Breast epithelium (tissue), 4 donors: Measurements from ENCODE around the gene VEZF1. TPM values are rescaled to one million over a fixed set of nuclear protein-coding genes. Genes with fewer than 3 reads are reported as not detected.

ENCODE experiments used
- DNase-seq, 2 donors: peaks; one replicate each; pipeline ENCODE4 v3.0.0-alpha.2; 2019; ENCODE audit warnings: low spot score in 2 of 2
- H3K27ac ChIP-seq, 2 donors: fragments of 200-600 bp; sonication (generic) in 1 of 2; one replicate each; pipeline ENCODE4 v1.5.1; 2016 to 2019; ENCODE audit warnings: mild to moderate bottlenecking in 1 of 2
- H3K27me3 ChIP-seq, 2 donors: fragments of 200-600 bp; sonication (generic) in 1 of 2; one replicate each; pipeline versions ENCODE4 v1.5.1 to v1.6.0; 2017 to 2019; ENCODE audit warnings: control low read depth in 1 of 2, mild to moderate bottlenecking in 1 of 2
- H3K36me3 ChIP-seq: fragments of 200-600 bp; one replicate; pipeline ENCODE4 v1.5.1; 2019
- H3K4me1 ChIP-seq, 2 donors: fragments of 200-600 bp; sonication (generic); one replicate each; pipeline ENCODE4 v1.5.1; 2016 to 2019; ENCODE audit warnings: control low read depth in 1 of 2
- H3K4me3 ChIP-seq, 3 donors: fragments of 200-600 bp; sonication (generic); 1 replicate in 2 of 3; 2 replicates in 1 of 3; pipeline ENCODE4 v1.5.1; 2016 to 2019; ENCODE audit warnings: mild to moderate bottlenecking in 3 of 3, moderate library complexity in 2 of 3
- H3K9me3 ChIP-seq, 2 donors: fragments of 200-600 bp; sonication (generic) in 1 of 2; one replicate each; pipeline ENCODE4 v1.5.1; 2016 to 2019; ENCODE audit warnings: control low read depth in 1 of 2
- CTCF ChIP-seq, 3 donors: fragments of 450-650 bp; IDR thresholded peaks; one replicate each; pipeline ENCODE4 v1.5.1; 2016 to 2017; ENCODE audit warnings: antibody characterized with exemption in 3 of 3, mild to moderate bottlenecking in 3 of 3, moderate library complexity in 3 of 3
- POLR2A ChIP-seq: fragments of 450-650 bp; IDR thresholded peaks from one replicate; pipeline ENCODE4 v1.6.1; 2016; ENCODE audit warnings: antibody characterized with exemption, mild to moderate bottlenecking, moderate library complexity
- POLR2AphosphoS5 ChIP-seq, 3 donors: sonication (generic); formaldehyde crosslinking; IDR thresholded peaks; one replicate each; pipeline ENCODE4 v1.6.1; 2017; ENCODE audit warnings: antibody characterized with exemption in 3 of 3
- intact Hi-C: fragments of 100-400 bp; cut with DNase I; formaldehyde crosslinking; loops from one replicate; pipeline ENCODE4 v1.15.1; 2023; ENCODE audit warnings: low total_unique reads
- total RNA-seq, 3 donors: library from RNA; depleted of rRNA; stranded (reverse); fragments of >200 nt; gene quantifications; one replicate each; pipeline ENCODE4 v1.1.0, GENCODE V29; 2016

VEZF1 gene, protein sequence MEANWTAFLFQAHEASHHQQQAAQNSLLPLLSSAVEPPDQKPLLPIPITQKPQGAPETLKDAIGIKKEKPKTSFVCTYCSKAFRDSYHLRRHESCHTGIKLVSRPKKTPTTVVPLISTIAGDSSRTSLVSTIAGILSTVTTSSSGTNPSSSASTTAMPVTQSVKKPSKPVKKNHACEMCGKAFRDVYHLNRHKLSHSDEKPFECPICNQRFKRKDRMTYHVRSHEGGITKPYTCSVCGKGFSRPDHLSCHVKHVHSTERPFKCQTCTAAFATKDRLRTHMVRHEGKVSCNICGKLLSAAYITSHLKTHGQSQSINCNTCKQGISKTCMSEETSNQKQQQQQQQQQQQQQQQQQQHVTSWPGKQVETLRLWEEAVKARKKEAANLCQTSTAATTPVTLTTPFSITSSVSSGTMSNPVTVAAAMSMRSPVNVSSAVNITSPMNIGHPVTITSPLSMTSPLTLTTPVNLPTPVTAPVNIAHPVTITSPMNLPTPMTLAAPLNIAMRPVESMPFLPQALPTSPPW
- total RNA-seq, result 10 to 100 TPM; 55.5 to 76.5 (median 66.9) TPM

DNA sequence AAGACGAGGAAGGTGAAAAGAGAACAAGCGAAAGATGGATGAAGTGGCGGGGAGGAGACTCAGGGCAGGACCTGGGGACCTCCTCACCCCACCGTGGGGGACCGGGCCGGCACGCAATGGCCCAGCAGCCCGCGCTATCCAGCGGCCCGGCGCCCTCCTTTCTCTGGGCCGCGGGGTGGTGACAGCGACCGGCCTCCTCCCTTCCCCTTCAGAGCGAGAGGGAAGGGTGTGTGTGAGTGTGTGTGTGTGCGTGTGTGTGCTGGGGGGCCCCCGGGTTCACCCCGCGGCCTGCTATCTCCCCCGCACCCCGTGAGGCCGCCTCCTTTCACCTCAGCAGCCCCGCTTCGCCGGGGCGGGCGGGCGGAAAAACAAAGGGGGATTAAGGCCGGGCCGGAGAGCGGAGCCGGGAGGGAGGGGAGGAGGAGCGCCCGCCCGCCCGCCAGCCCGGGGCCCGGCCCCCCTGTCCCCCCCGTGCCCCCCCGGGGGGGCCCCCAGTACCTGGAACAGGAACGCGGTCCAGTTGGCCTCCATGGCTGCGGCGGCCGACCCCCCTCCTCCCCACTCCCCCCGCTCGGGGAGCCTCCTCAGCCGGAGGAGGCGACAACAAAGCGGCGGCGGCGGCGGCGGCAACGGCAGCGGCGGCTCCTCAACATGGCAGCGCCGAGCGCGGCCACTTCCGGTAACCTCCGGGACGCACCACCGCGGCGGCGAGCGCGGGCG is at the start of gene VEZF1:
Gene VEZF1 (minus strand): TSS at position 674 of the 720 bp plus-strand sequence. CDS start 143 bp downstream, at position 531.
- TF ChIP-seq POLR2AphosphoS5 (IDR thresholded peaks at IDR 0.05) (no peak), POLR2A (peak; percentile 23), CTCF (IDR thresholded peaks at IDR 0.05) (no peak)
- H3K27ac ChIP-seq, result peak within 1 kb of the TSS; percentile 99
- H3K27me3 ChIP-seq, result no peaks in the 10 kb centered on the region
- intact Hi-C loops, result loop anchor here (2.0 to 5.0 kb wide), 2 partner anchors 31 to 125 kb away; no protein-coding TSS in a partner anchor
- DNase-seq, result peak; percentile 54 to 68
- no peaks in the 10 kb centered on the region for H3K36me3 ChIP-seq
- no peaks in the 10 kb centered on the region for H3K9me3 ChIP-seq
- peak within 1 kb of the TSS; percentile 87 to 93 (median 92) for H3K4me3 ChIP-seq
- peaks cover 5 to 11% of the 10 kb centered on the region in 2 donors for H3K4me1 ChIP-seq

DNA sequence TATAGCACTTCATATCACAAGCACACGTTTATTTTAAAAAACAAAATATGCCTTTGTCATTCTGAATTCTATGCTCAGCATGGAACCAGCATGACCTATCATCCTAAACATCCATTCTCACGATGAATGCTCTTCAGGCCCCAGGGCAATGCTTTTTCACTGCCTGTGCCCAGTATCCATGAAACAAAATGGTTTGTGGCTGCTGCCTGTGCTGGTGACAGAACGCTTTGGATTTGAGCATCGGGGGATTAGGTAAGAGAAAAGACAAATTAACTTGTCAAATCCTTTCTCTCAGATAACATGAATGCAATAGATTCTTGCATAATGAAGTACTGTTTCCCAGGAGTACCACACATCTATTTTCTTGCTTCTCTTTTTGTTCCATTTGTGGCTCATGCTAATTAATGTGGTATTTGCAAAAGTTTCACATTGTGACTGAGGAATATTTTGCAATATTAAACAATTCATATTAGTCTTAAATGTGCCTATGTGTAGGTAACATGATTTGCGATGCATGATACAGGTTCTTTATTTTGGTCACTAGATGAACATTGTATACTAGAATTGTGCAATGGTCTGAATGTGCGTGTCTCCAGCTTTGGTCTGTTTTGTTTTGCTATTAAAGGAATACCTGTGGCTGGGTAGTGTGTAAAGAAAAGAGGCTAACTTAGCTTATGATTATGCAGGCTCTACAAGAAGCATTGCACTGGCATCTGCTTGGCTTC is 44.8 kb upstream of the VEZF1 start:
- no peak for TF ChIP-seq CTCF (IDR thresholded peaks at IDR 0.05)
- no peak overlapping the region for H3K27ac ChIP-seq
- no peak overlapping the region for H3K4me3 ChIP-seq
- H3K36me3 ChIP-seq, result no peaks in the 10 kb centered on the region
- no peak for DNase-seq
- H3K9me3 ChIP-seq, result no peaks in the 10 kb centered on the region
- intact Hi-C loops, result no loop called here
- no peaks in the 10 kb centered on the region for H3K4me1 ChIP-seq
- H3K27me3 ChIP-seq, result no peaks in the 10 kb centered on the region

GRCh38 chr17:58028578-58028977 is 40.5 kb upstream of the VEZF1 start:
- H3K27ac ChIP-seq, result no peak overlapping the region
- H3K27me3 ChIP-seq, result no peaks in the 10 kb centered on the region
- H3K4me1 ChIP-seq, result no peaks in the 10 kb centered on the region
- no peaks in the 10 kb centered on the region for H3K9me3 ChIP-seq
- no peak overlapping the region for H3K4me3 ChIP-seq
- no peak for TF ChIP-seq POLR2A
- no peak for TF ChIP-seq CTCF (IDR thresholded peaks at IDR 0.05)
- no peak for TF ChIP-seq POLR2AphosphoS5 (IDR thresholded peaks at IDR 0.05)
- no peaks in the 10 kb centered on the region for H3K36me3 ChIP-seq
- intact Hi-C loops, result no loop called here
- no peak for DNase-seq

- Histone ChIP-seq H3K36me3 (no peaks in the 10 kb centered on the region), H3K4me1 (no peaks in the 10 kb centered on the region), H3K27me3 (no peaks in the 10 kb centered on the region), H3K27ac (no peak overlapping the region), H3K4me3 (no peak overlapping the region), H3K9me3 (no peaks in the 10 kb centered on the region)
- intact Hi-C loops, result no loop called here
- no peak for DNase-seq
- TF ChIP-seq POLR2AphosphoS5 (IDR thresholded peaks at IDR 0.05), result no peak
These were observed 32.3 kb upstream of the VEZF1 start for GRCh38 chr17:58020401-58020800.

DNA sequence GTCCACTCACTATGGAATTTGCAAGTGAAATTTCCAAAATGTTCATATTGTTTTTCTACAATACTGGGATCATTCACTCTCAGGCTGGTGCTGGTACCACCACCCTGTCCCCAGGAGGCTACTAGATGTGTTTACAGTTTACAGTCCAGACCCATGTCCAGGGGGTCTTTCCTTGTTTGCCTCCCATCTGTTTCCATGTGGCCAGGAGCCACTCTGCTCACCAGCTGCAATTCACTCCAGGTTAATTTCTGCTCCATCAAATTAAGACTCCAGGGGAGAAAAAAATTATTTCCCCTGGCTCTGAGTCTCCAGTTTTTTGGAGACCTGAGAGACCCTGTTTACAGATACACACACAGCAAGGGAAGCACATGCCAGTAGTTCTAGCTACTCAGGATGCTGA is 31.5 kb upstream of the VEZF1 start:
- Histone ChIP-seq H3K4me1 (no peaks in the 10 kb centered on the region), H3K9me3 (no peaks in the 10 kb centered on the region), H3K36me3 (no peaks in the 10 kb centered on the region), H3K27me3 (no peaks in the 10 kb centered on the region), H3K27ac (no peak overlapping the region), H3K4me3 (no peak overlapping the region)
- TF ChIP-seq POLR2A, result no peak
- no peak for TF ChIP-seq POLR2AphosphoS5 (IDR thresholded peaks at IDR 0.05)
- no peak for TF ChIP-seq CTCF (IDR thresholded peaks at IDR 0.05)
- intact Hi-C loops, result no loop called here
- DNase-seq, result no peak
